HepG2 (cell line): Measurements from ENCODE around the gene SUCLG2. TPM values are rescaled to one million over a fixed set of nuclear protein-coding genes. Genes with fewer than 3 reads are reported as not detected.

Source experiments
- ATAC-seq: fragments of 200-7000 bp; cut with Tn5 transposase; 3 replicates; pipeline ENCODE4 v1.9.1; 2020; ENCODE audit warnings: mild to moderate bottlenecking, moderate library complexity
- BruUV-seq: library from RNA; stranded (reverse); fragments of 400-500 nt; replicated peaks from 2 replicates; lab custom pipeline; 2021; lab: Mats Ljungman, UMichigan
- CTCF ChIA-PET: fragments of 300-600 bp; formaldehyde crosslinking; extraction: SDS; loops from one replicate; lab custom pipeline; 2021; ENCODE audit warnings: low total read pairs, inconsistent platforms, low intra/inter-chr PET ratio; lab: Yijun Ruan, JAX
- POLR2A ChIA-PET: fragments of 350-600 bp; sonication (Branson Sonifier 250); formaldehyde crosslinking; loops from one replicate; lab custom pipeline; 2020; ENCODE audit warnings: antibody characterized with exemption, inconsistent platforms; lab: Yijun Ruan, JAX
- DNase-seq: peaks from one replicate; pipeline ENCODE4 v3.0.0-alpha.2; 2015; ENCODE audit warnings: low spot score
- FAIRE-seq: peaks from 3 replicates; lab custom pipeline; 2011; peaks lifted over from hg19 to GRCh38; lab: Jason Lieb, UNC
- H2AFZ ChIP-seq: one replicate; pipeline ENCODE4 v1.6.1; 2011; ENCODE audit warnings: low read length, inconsistent platforms
- H3K27ac ChIP-seq: fragments of 300-600 bp; 3 replicates; pipeline ENCODE4 v1.8.0; 2011; ENCODE audit warnings: mixed run types, mild to moderate bottlenecking, mixed read lengths, low read length, inconsistent platforms; ENCODE audit not compliant: insufficient read depth; ENCODE audit errors: extremely low read length
- H3K27me3 ChIP-seq, 2 experiments: fragments of 200-600 bp in 1 of 2; 2 replicates in 1 of 2; 3 replicates in 1 of 2; pipeline versions ENCODE4 v1.6.0 to v1.8.0; 2011; ENCODE audit warnings: low read length in 2 of 2, mild to moderate bottlenecking in 2 of 2, moderate library complexity in 2 of 2, inconsistent platforms in 1 of 2; ENCODE audit not compliant: insufficient read depth in 2 of 2, control insufficient read depth in 1 of 2
- H3K36me3 ChIP-seq, 2 experiments: fragments of 200-600 bp in 1 of 2; replicated peaks in 1 of 2; 2 replicates in 1 of 2; 3 replicates in 1 of 2; pipeline versions ENCODE4 v1.5.1 to v1.8.0; 2011; ENCODE audit warnings: low read length in 2 of 2, inconsistent platforms in 1 of 2; ENCODE audit not compliant: insufficient read depth in 2 of 2, control insufficient read depth in 1 of 2
- H3K4me1 ChIP-seq: 2 replicates; pipeline ENCODE4 v1.5.1; 2012; ENCODE audit warnings: low read length, inconsistent platforms; ENCODE audit not compliant: insufficient read depth
- H3K4me2 ChIP-seq: 2 replicates; pipeline ENCODE4 v1.6.0; 2011; ENCODE audit warnings: low read depth, low read length, inconsistent platforms
- H3K4me3 ChIP-seq, 3 experiments: fragments of 200-600 bp in 1 of 3; sonication (generic), shearing (Covaris generic) in 1 of 3; replicated peaks in 1 of 3; 2 replicates each; pipeline ENCODE4 v1.5.1; 2011 to 2016; ENCODE audit warnings: low read length in 3 of 3, inconsistent platforms in 2 of 3, low read depth in 2 of 3, mild to moderate bottlenecking in 2 of 3, control low read depth in 1 of 3, mixed read lengths in 1 of 3; ENCODE audit not compliant: insufficient read depth in 1 of 3
- H3K79me2 ChIP-seq: one replicate; pipeline ENCODE4 v1.6.1; 2011; ENCODE audit warnings: low read length, inconsistent platforms; ENCODE audit not compliant: insufficient read depth
- H3K9ac ChIP-seq: 2 replicates; pipeline ENCODE4 v1.6.0; 2011; ENCODE audit warnings: mild to moderate bottlenecking, low read depth, low read length, inconsistent platforms; ENCODE audit not compliant: insufficient read depth
- H3K9me3 ChIP-seq: 2 replicates; pipeline ENCODE4 v1.5.1; 2012; ENCODE audit warnings: mild to moderate bottlenecking, low read length
- H4K20me1 ChIP-seq: 2 replicates; pipeline ENCODE4 v1.6.0; 2011; ENCODE audit warnings: inconsistent platforms, mild to moderate bottlenecking, low read length, moderate library complexity; ENCODE audit not compliant: insufficient read depth
- AGO1 ChIP-seq: fragments of 200-400 bp; formaldehyde crosslinking; IDR thresholded peaks from 2 replicates; pipeline ENCODE4 v1.6.1; 2017; ENCODE audit warnings: mild to moderate bottlenecking, low read depth, low read length, moderate library complexity; ENCODE audit not compliant: poor library complexity, severe bottlenecking
- ATF1 ChIP-seq: IDR thresholded peaks from 2 replicates; pipeline ENCODE4 v1.6.1; 2016; ENCODE audit warnings: mild to moderate bottlenecking, control low read depth
- EZH2 ChIP-seq: conservative IDR thresholded peaks from 2 replicates; pipeline ENCODE4 v1.6.1; 2012; ENCODE audit warnings: mild to moderate bottlenecking, low read depth, low read length, moderate library complexity
- MED1 ChIP-seq: sonication (generic); formaldehyde crosslinking; IDR thresholded peaks from 2 replicates; pipeline ENCODE4 v1.4.0; 2020; ENCODE audit warnings: missing genetic modification reagents
- NFKB2 ChIP-seq: sonication (generic); formaldehyde crosslinking; IDR thresholded peaks from 2 replicates; pipeline ENCODE4 v1.4.0; 2020; ENCODE audit warnings: missing genetic modification reagents, borderline replicate concordance
- SNRNP70 ChIP-seq: fragments of 200-400 bp; formaldehyde crosslinking; IDR thresholded peaks from 2 replicates; pipeline ENCODE4 v1.6.1; 2017; ENCODE audit warnings: mild to moderate bottlenecking, low read depth, low read length, moderate library complexity
- SPEN ChIP-seq: sonication (generic); formaldehyde crosslinking; IDR thresholded peaks from 2 replicates; pipeline ENCODE4 v1.5.1; 2020; ENCODE audit warnings: low read depth, mild to moderate bottlenecking, missing genetic modification reagents
- TARDBP ChIP-seq: sonication (generic); formaldehyde crosslinking; IDR thresholded peaks from 2 replicates; pipeline ENCODE4 v1.8.0; 2022; ENCODE audit warnings: mild to moderate bottlenecking, missing genetic modification reagents
- TBP ChIP-seq: sonication (generic); formaldehyde crosslinking; IDR thresholded peaks from 2 replicates; pipeline ENCODE4 v1.5.0; 2020; ENCODE audit warnings: missing genetic modification reagents
- TEAD2 ChIP-seq: sonication (generic); formaldehyde crosslinking; IDR thresholded peaks from 2 replicates; pipeline ENCODE4 v1.9.0; 2021; ENCODE audit warnings: missing genetic modification reagents
- ZNF644 ChIP-seq: IDR thresholded peaks from 2 replicates; pipeline ENCODE4 v1.6.1; 2016; ENCODE audit warnings: low read depth
- ZSCAN22 ChIP-seq: sonication (generic); formaldehyde crosslinking; IDR thresholded peaks from 2 replicates; pipeline ENCODE4 v1.4.0; 2020; ENCODE audit warnings: mild to moderate bottlenecking, missing genetic modification reagents
- WGBS: methylation state at CpG from one replicate; pipeline ENCODE4 v1.1.6; 2017; ENCODE audit warnings: low lambda C conversion rate; 5-methylcytosine and 5-hydroxymethylcytosine counted together
- in situ Hi-C: cut with HindIII; loops from 2 replicates; pipeline ENCODE4 v1.10.0; 2017; ENCODE audit warnings: low pct_unique_long_range_greater_than_20kb; ENCODE audit not compliant: extremely low pct_ligation_motif_present
- intact Hi-C: fragments of 100-400 bp; cut with micrococcal nuclease; formaldehyde crosslinking; loops from one replicate; pipeline ENCODE4 v1.10.0; 2022; ENCODE audit not compliant: unreplicated experiment
- polyA plus RNA-seq, 8 experiments: library from polyadenylated mRNA; depleted of rRNA in 3 of 8; stranded (reverse) in 7 of 8; unstranded in 1 of 8; fragments of >200 nt; fragmentation: Illumina TruSeq in 4 of 8; extraction: Trizol in 4 of 8; gene quantifications; 2 replicates each; pipeline versions ENCODE4 v1.2.1 to v1.2.3, GENCODE V29; 2011 to 2016; ENCODE audit warnings: low read depth in 4 of 8, missing spikeins in 1 of 8, mixed read lengths in 1 of 8; ENCODE audit not compliant: insufficient read depth in 1 of 8
- total RNA-seq, 5 experiments: library from RNA; depleted of rRNA; stranded (reverse); fragments of >200 nt; fragmentation: Illumina TruSeq; extraction: Trizol; gene quantifications; 2 replicates each; pipeline ENCODE4 v1.2.3, GENCODE V29; 2016; ENCODE audit warnings: low read depth in 1 of 5
- TF ChIP-seq, protein P1 (sequence below): sonication (generic); formaldehyde crosslinking; IDR thresholded peaks from 2 replicates; pipeline ENCODE4 v1.5.1; 2020; ENCODE audit warnings: mild to moderate bottlenecking, missing genetic modification reagents

SUCLG2 gene
- total and polyA plus RNA-seq, 2 of the 13 experiments (the other 11 are each of a cell fraction or from before 2014, with no cell fraction given) = 21.4 to 64.9 TPM

DNA sequence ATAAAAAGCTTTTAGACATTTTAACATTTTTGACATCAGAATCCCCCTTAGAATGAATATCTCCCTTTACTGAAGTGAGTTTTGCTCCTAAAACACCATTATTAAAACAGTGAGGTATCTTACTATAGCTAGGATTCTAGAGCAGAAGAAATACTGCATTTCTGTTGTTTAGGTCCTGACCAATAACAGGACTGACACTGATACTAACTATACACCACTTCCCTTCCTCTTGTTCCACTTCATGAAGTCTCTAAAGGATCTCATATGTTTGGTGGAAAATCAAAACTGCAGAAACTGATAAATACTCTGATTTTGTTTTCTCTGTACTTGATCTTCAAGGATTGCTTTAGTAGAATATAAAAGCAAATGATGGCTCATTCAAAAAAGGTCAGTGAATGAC lies 230.7 kb downstream of the SUCLG2 start (continued):
- TF ChIP-seq, protein P1, sequence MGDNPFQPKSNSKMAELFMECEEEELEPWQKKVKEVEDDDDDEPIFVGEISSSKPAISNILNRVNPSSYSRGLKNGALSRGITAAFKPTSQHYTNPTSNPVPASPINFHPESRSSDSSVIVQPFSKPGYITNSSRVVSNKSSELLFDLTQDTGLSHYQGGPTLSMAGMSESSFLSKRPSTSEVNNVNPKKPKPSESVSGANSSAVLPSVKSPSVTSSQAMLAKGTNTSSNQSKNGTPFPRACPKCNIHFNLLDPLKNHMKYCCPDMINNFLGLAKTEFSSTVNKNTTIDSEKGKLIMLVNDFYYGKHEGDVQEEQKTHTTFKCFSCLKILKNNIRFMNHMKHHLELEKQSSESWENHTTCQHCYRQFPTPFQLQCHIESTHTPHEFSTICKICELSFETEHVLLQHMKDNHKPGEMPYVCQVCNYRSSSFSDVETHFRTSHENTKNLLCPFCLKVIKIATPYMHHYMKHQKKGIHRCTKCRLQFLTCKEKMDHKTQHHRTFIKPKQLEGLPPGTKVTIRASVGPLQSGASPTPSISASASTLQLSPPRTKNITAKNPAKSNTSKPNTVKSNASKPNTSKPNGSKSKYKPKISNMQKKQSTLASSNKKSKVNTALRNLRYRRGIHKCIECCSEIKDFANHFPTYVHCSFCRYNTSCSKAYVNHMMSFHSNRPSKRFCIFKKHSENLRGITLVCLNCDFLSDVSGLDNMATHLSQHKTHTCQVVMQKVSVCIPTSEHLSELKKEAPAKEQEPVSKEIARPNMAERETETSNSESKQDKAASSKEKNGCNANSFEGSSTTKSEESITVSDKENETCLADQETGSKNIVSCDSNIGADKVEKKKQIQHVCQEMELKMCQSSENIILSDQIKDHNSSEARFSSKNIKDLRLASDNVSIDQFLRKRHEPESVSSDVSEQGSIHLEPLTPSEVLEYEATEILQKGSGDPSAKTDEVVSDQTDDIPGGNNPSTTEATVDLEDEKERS (CRISPR knock-in tag) = no peak

DNA sequence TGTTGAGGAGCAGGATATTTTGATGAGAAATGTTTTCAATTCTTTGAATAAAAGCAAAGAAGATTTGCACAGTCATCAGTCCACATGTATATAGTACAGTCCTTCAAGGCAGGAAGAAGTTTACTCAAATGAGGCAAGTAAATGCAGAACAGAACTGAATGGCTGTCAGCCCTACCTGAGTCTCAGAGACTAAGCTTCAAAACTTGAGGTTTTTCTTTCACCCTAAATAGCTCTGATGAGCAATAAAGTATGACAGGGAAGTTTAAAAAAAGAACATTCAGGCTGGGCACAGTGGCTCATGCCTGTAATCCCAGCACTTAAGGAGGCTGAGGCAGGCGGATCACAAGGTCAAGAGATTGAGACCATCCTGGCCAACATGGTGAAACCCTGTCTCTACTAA lies 232.5 kb downstream of the SUCLG2 start:
- Histone ChIP-seq H3K79me2 (no peaks in the 10 kb centered on the region), H3K36me3 (no peaks in the 10 kb centered on the region), H3K4me3 (no peak overlapping the region)
- no peak for TF ChIP-seq TEAD2
- TF ChIP-seq NFKB2 = no peak
- no peak for TF ChIP-seq EZH2
- TF ChIP-seq AGO1 = no peak
- TF ChIP-seq TBP (CRISPR knock-in tag) = no peak
- no peak for TF ChIP-seq ZNF644 (CRISPR knock-in tag)
- TF ChIP-seq MED1 = no peak
- TF ChIP-seq ATF1 (CRISPR knock-in tag) = no peak
- no peak for TF ChIP-seq SNRNP70
- TF ChIP-seq TARDBP (CRISPR knock-in tag) = no peak
- TF ChIP-seq SPEN (CRISPR knock-in tag) = no peak
- TF ChIP-seq ZSCAN22 = no peak
- TF ChIP-seq, all 625 proteins: peak for 0
- ChIA-PET POLR2A (no interaction called here), CTCF (no interaction called here)
- ATAC-seq (no peak), DNase-seq (no peak), FAIRE-seq (no peak)
- Histone ChIP-seq H2AFZ (no peak overlapping the region), H3K4me1 (no peaks in the 10 kb centered on the region), H3K27me3 (no peaks in the 10 kb centered on the region), H3K9me3 (peaks cover 6% of the 10 kb centered on the region), H3K4me2 (no peak overlapping the region), H4K20me1 (no peaks in the 10 kb centered on the region), H3K9ac (no peak overlapping the region), H3K27ac (no peak overlapping the region)
- in situ Hi-C loops (no loop called here), intact Hi-C loops (no loop called here)
- no TSS peak for BruUV-seq
- 100% methylated on average over 1 of the region's 1 CpG for WGBS
